Measurements from ENCODE around the gene STX7. TPM values are rescaled to one million over a fixed set of nuclear protein-coding genes. Genes with fewer than 3 reads are reported as not detected.

Gene STX7
- total RNA-seq, 2 donors from 2014 or later: 17.3 to 18.4 TPM

- no peak overlapping the region for H3K27ac Mint-ChIP-seq
These were observed 101.6 kb downstream of the STX7 start for GRCh38 chr6:132411296-132411695.

GRCh38 chr6:132410830-132411229, 102.1 kb downstream of the STX7 start:
- H3K4me3 Mint-ChIP-seq: no peak overlapping the region

More at GRCh38 chr6:132411296-132411695, 101.6 kb downstream of the STX7 start:
- DNase-seq (no peak), ATAC-seq (no peak)
- no peaks in the 10 kb centered on the region for H3K9me3 ChIP-seq (ENCODE audit: control insufficient read depth, low read length, poor library complexity, severe bottlenecking)
- peaks cover 41% of the 10 kb centered on the region for H3K27me3 Mint-ChIP-seq
- no peak overlapping the region for H3K4me3 Mint-ChIP-seq
- no peaks in the 10 kb centered on the region for H3K36me3 Mint-ChIP-seq (ENCODE audit: low read depth)
- H3K4me1 Mint-ChIP-seq: no peaks in the 10 kb centered on the region

GRCh38 chr6:132405143-132405915, 107.6 kb downstream of the STX7 start:
- H3K4me1 Mint-ChIP-seq: peaks cover 4% of the 10 kb centered on the region
- peaks cover 2% of the 10 kb centered on the region for H3K36me3 Mint-ChIP-seq (ENCODE audit: low read depth)

More at GRCh38 chr6:132410830-132411229, 102.1 kb downstream of the STX7 start:
- no peaks in the 10 kb centered on the region for H3K9me3 ChIP-seq (ENCODE audit: control insufficient read depth, low read length, poor library complexity, severe bottlenecking)
- no peak overlapping the region for H3K27ac Mint-ChIP-seq
- no peaks in the 10 kb centered on the region for H3K36me3 Mint-ChIP-seq (ENCODE audit: low read depth)
- peaks cover 46% of the 10 kb centered on the region for H3K27me3 Mint-ChIP-seq
- DNase-seq: no peak
- no peaks in the 10 kb centered on the region for H3K4me1 Mint-ChIP-seq
- ATAC-seq: no peak

GRCh38 chr6:132404736-132405135, 108.2 kb downstream of the STX7 start:
- no peak overlapping the region for H3K4me3 Mint-ChIP-seq

More at GRCh38 chr6:132405143-132405915, 107.6 kb downstream of the STX7 start:
- H3K9me3 ChIP-seq (ENCODE audit: control insufficient read depth, low read length, poor library complexity, severe bottlenecking): no peaks in the 10 kb centered on the region
- no peak overlapping the region for H3K4me3 Mint-ChIP-seq
- ATAC-seq (no peak), DNase-seq (no peak)
- no peak overlapping the region for H3K27ac Mint-ChIP-seq
- peaks cover 53% of the 10 kb centered on the region for H3K27me3 Mint-ChIP-seq

GRCh38 chr6:132404330-132404729, 108.6 kb downstream of the STX7 start:
- Mint-ChIP-seq H3K36me3 (ENCODE audit: low read depth) (peaks cover 2% of the 10 kb centered on the region), H3K27me3 (peaks cover 60% of the 10 kb centered on the region)

More at GRCh38 chr6:132404736-132405135, 108.2 kb downstream of the STX7 start:
- H3K27me3 Mint-ChIP-seq: peaks cover 59% of the 10 kb centered on the region
- H3K27ac Mint-ChIP-seq: no peak overlapping the region
- ATAC-seq (no peak), DNase-seq (no peak)
- peaks cover 2% of the 10 kb centered on the region for H3K36me3 Mint-ChIP-seq (ENCODE audit: low read depth)
- H3K9me3 ChIP-seq (ENCODE audit: control insufficient read depth, low read length, poor library complexity, severe bottlenecking): no peaks in the 10 kb centered on the region
- peaks cover 4% of the 10 kb centered on the region for H3K4me1 Mint-ChIP-seq

GRCh38 chr6:132401618-132402285, 111.2 kb downstream of the STX7 start:
- Mint-ChIP-seq H3K4me3 (peak overlapping the region; percentile 53), H3K27ac (no peak overlapping the region), H3K36me3 (ENCODE audit: low read depth) (peaks cover 2% of the 10 kb centered on the region), H3K4me1 (peaks cover 4% of the 10 kb centered on the region), H3K27me3 (peaks cover 49% of the 10 kb centered on the region)
- DNase-seq (no peak), ATAC-seq (no peak)
- H3K9me3 ChIP-seq (ENCODE audit: control insufficient read depth, low read length, poor library complexity, severe bottlenecking): no peaks in the 10 kb centered on the region

More at GRCh38 chr6:132404330-132404729, 108.6 kb downstream of the STX7 start:
- ATAC-seq (no peak), DNase-seq (no peak)
- no peaks in the 10 kb centered on the region for H3K9me3 ChIP-seq (ENCODE audit: control insufficient read depth, low read length, poor library complexity, severe bottlenecking)
- no peak overlapping the region for H3K4me3 Mint-ChIP-seq
- peaks cover 4% of the 10 kb centered on the region for H3K4me1 Mint-ChIP-seq
- no peak overlapping the region for H3K27ac Mint-ChIP-seq

GRCh38 chr6:132400883-132401617, 111.9 kb downstream of the STX7 start, which contains the start of gene MOXD1:
MOXD1 (minus strand) TSS chr6:132401475; CDS start chr6:132401426, 49 bp downstream.
- no peaks in the 10 kb centered on the region for H3K9me3 ChIP-seq (ENCODE audit: control insufficient read depth, low read length, poor library complexity, severe bottlenecking)
- Mint-ChIP-seq H3K27ac (no peak within 1 kb of the TSS), H3K4me3 (peak within 1 kb of the TSS; percentile 81), H3K36me3 (ENCODE audit: low read depth) (peaks cover 2% of the 10 kb centered on the region), H3K27me3 (peaks cover 46% of the 10 kb centered on the region), H3K4me1 (peaks cover 4% of the 10 kb centered on the region)
- DNase-seq (no peak), ATAC-seq (peak; percentile 40)

- no peak for DNase-seq
- peak overlapping the region; percentile 81 for H3K4me3 Mint-ChIP-seq
- peaks cover 4% of the 10 kb centered on the region for H3K4me1 Mint-ChIP-seq
- peaks cover 2% of the 10 kb centered on the region for H3K36me3 Mint-ChIP-seq (ENCODE audit: low read depth)
- H3K27me3 Mint-ChIP-seq: peaks cover 41% of the 10 kb centered on the region
- no peaks in the 10 kb centered on the region for H3K9me3 ChIP-seq (ENCODE audit: control insufficient read depth, low read length, poor library complexity, severe bottlenecking)
- ATAC-seq: no peak
- no peak overlapping the region for H3K27ac Mint-ChIP-seq
These were observed 112.4 kb downstream of the STX7 start for GRCh38 chr6:132400555-132400882.

- peaks cover 3% of the 10 kb centered on the region for H3K9me3 ChIP-seq (ENCODE audit: control insufficient read depth, low read length, poor library complexity, severe bottlenecking)
- ATAC-seq (no peak), DNase-seq (no peak)
- peaks cover 38% of the 10 kb centered on the region for H3K27me3 Mint-ChIP-seq
- H3K4me3 Mint-ChIP-seq: no peak overlapping the region
- H3K36me3 Mint-ChIP-seq (ENCODE audit: low read depth): peaks cover 2% of the 10 kb centered on the region
- no peak overlapping the region for H3K27ac Mint-ChIP-seq
- peaks cover 4% of the 10 kb centered on the region for H3K4me1 Mint-ChIP-seq
These were observed 113.4 kb downstream of the STX7 start for GRCh38 chr6:132399376-132400074.

Other genes starting within 250 kb of the STX7 start
- not detected for gene MOXD1, start 111.6 kb downstream of the STX7 start, total RNA-seq
- gene TAAR9, start 25.2 kb upstream of the STX7 start, total RNA-seq: not detected
- not detected for gene TAAR8, start 39.6 kb upstream of the STX7 start, total RNA-seq
- not detected for gene TAAR6, start 57.2 kb upstream of the STX7 start, total RNA-seq
- not detected for gene TAAR5, start 76.6 kb upstream of the STX7 start, total RNA-seq
- not detected for gene TAAR2, start 111.2 kb upstream of the STX7 start, total RNA-seq
- not detected for gene TAAR1, start 146.1 kb upstream of the STX7 start, total RNA-seq
- under 1 TPM; 0.22 to 0.42 TPM for gene VNN1, start 200.9 kb upstream of the STX7 start, total RNA-seq
- 1 to 10 TPM; 2.1 to 5.2 TPM for gene VNN2, start 244.8 kb upstream of the STX7 start, total RNA-seq

Data from T-helper 17 cell (primary cell).